Left ventricle myocardium superior (tissue), 1 donor: ENCODE results near the gene ITGB8. TPM values are rescaled to one million over a fixed set of nuclear protein-coding genes. Genes with fewer than 3 reads are reported as not detected.
A peak's percentile ranks its signal among the peaks of the same experiment; 100 is the strongest.
"Not testable (repeated sequence)": the region's sequence is repeated elsewhere in the genome, so short reads cannot be mapped to it uniquely, and the experiment has no call there.

Source experiments
- ATAC-seq: fragments of 200-7000 bp; cut with Tn5 transposase; one replicate; pipeline ENCODE4 v1.9.1; 2020; ENCODE audit warnings: mild to moderate bottlenecking, moderate library complexity
- DNase-seq: peaks from one replicate; pipeline ENCODE4 v3.0.0-alpha.2; 2020
- intact Hi-C: fragments of 100-400 bp; cut with micrococcal nuclease; formaldehyde crosslinking; loops from one replicate; pipeline ENCODE4 v1.11.0; 2022
- long read RNA-seq: library from polyadenylated mRNA; unstranded; transcript quantifications from one replicate; pipeline ENCODE4 v2.0.0, GENCODE V29; 2021
- total RNA-seq: library from RNA; stranded (reverse); fragmentation: NEBNext Ultra II Directional; extraction: Animal tissue kit (Norgen Biotek cat#: 25700); gene quantifications from one replicate; pipeline ENCODE4 v1.2.1, GENCODE V29; 2021
- donor health status: DM: no; HTN: yes; CAD: no; lungs with severe emphysema.

The ITGB8 gene
- total RNA-seq: 4.8 TPM
- long read RNA-seq, full-length matches to known transcripts: 2 of 2 reads
- long read RNA-seq, partial matches to known transcripts: 0 of 2 reads
- long read RNA-seq, other reads (novel, unspliced or antisense): 0 of 2 reads

- ATAC-seq (peak; percentile 95), DNase-seq (peak; percentile 90)
- intact Hi-C loops: no loop called here
Measured at GRCh38 chr7:20330239-20330927, at the start of gene ITGB8. Gene ITGB8 (plus strand): TSS chr7:20330900. CDS start chr7:20331807, 907 bp downstream.

- no peak for DNase-seq
- no peak for ATAC-seq
- intact Hi-C loops: no loop called here
Measured at GRCh38 chr7:20282959-20283358, 47.7 kb upstream of the ITGB8 start.

GRCh38 chr7:20283385-20283784 lies 47.3 kb upstream of the ITGB8 start:
- ATAC-seq (no peak), DNase-seq (no peak)
- intact Hi-C loops: no loop called here

GRCh38 chr7:20284003-20284770 lies 46.5 kb upstream of the ITGB8 start:
- intact Hi-C loops: no loop called here
- ATAC-seq: no peak
- DNase-seq: no peak

GRCh38 chr7:20284771-20285143 lies 45.9 kb upstream of the ITGB8 start:
- intact Hi-C loops: no loop called here
- ATAC-seq (no peak), DNase-seq (no peak)

GRCh38 chr7:20287317-20287716 lies 43.4 kb upstream of the ITGB8 start:
- no peak for DNase-seq
- ATAC-seq: no peak
- intact Hi-C loops: no loop called here

- intact Hi-C loops: no loop called here
- DNase-seq (no peak), ATAC-seq (no peak)
Measured at GRCh38 chr7:20288036-20288435, 42.7 kb upstream of the ITGB8 start.

GRCh38 chr7:20290505-20291111 lies 40.1 kb upstream of the ITGB8 start:
- intact Hi-C loops: no loop called here
- DNase-seq (no peak), ATAC-seq (no peak)

- DNase-seq (no peak), ATAC-seq (no peak)
- intact Hi-C loops: no loop called here
Measured at GRCh38 chr7:20293336-20293735, 37.4 kb upstream of the ITGB8 start.

- ATAC-seq: no peak
Measured at GRCh38 chr7:20296444-20296843, 34.3 kb upstream of the ITGB8 start.

GRCh38 chr7:20296901-20297300 lies 33.8 kb upstream of the ITGB8 start:
- DNase-seq (no peak), ATAC-seq (no peak)
- intact Hi-C loops: no loop called here

More at GRCh38 chr7:20296444-20296843, 34.3 kb upstream of the ITGB8 start:
- no peak for DNase-seq
- intact Hi-C loops: no loop called here

GRCh38 chr7:20298486-20298901 lies 32.2 kb upstream of the ITGB8 start:
- intact Hi-C loops: no loop called here
- ATAC-seq: no peak
- no peak for DNase-seq

GRCh38 chr7:20299145-20299544 lies 31.6 kb upstream of the ITGB8 start:
- DNase-seq (no peak), ATAC-seq (no peak)
- intact Hi-C loops: no loop called here

GRCh38 chr7:20299647-20300312 lies 30.9 kb upstream of the ITGB8 start:
- DNase-seq (no peak), ATAC-seq (no peak)
- intact Hi-C loops: no loop called here

GRCh38 chr7:20301311-20301939 lies 29.3 kb upstream of the ITGB8 start:
- ATAC-seq: no peak
- no peak for DNase-seq
- intact Hi-C loops: no loop called here

GRCh38 chr7:20302300-20302699 lies 28.4 kb upstream of the ITGB8 start:
- intact Hi-C loops, ATAC-seq, DNase-seq: not testable (repeated sequence)

GRCh38 chr7:20302891-20303290 lies 27.8 kb upstream of the ITGB8 start:
- ATAC-seq (no peak), DNase-seq (no peak)
- intact Hi-C loops: no loop called here

- ATAC-seq: no peak
- DNase-seq: no peak
- intact Hi-C loops: no loop called here
Measured at GRCh38 chr7:20304366-20304765, 26.3 kb upstream of the ITGB8 start.

- DNase-seq: no peak
- intact Hi-C loops: no loop called here
- ATAC-seq: no peak
Measured at GRCh38 chr7:20305726-20306125, 25.0 kb upstream of the ITGB8 start.
